Germinal center (tissue), 1 donor: ENCODE data around the gene RPS6KA2.

ENCODE experiments used
- DNase-seq: peaks from one replicate; pipeline ENCODE4 v3.0.0; 2012; ENCODE audit warnings: mixed read lengths, low spot score

RPS6KA2 gene

GRCh38 chr6:166422201-166422940, 204.7 kb downstream of the RPS6KA2 start:
- DNase-seq: no peak

- no peak for DNase-seq
Measured at GRCh38 chr6:166420351-166420750, 206.7 kb downstream of the RPS6KA2 start.

GRCh38 chr6:166419717-166420116, 207.3 kb downstream of the RPS6KA2 start:
- no peak for DNase-seq

GRCh38 chr6:166419286-166419685, 207.8 kb downstream of the RPS6KA2 start:
- no peak for DNase-seq

GRCh38 chr6:166418691-166419143, 208.3 kb downstream of the RPS6KA2 start:
- DNase-seq: no peak

GRCh38 chr6:166417285-166417691, 209.8 kb downstream of the RPS6KA2 start:
- no peak for DNase-seq

- no peak for DNase-seq
Measured at GRCh38 chr6:166415833-166416347, 211.2 kb downstream of the RPS6KA2 start.

GRCh38 chr6:166415306-166415705, 211.7 kb downstream of the RPS6KA2 start:
- DNase-seq: no peak

- DNase-seq: no peak
Measured at GRCh38 chr6:166413491-166413951, 213.5 kb downstream of the RPS6KA2 start.

- no peak for DNase-seq
Measured at GRCh38 chr6:166412911-166413384, 214.1 kb downstream of the RPS6KA2 start.

- DNase-seq: no peak
Measured at GRCh38 chr6:166412156-166412910, 214.7 kb downstream of the RPS6KA2 start.

- DNase-seq: no peak
Measured at GRCh38 chr6:166411721-166412151, 215.3 kb downstream of the RPS6KA2 start.

- no peak for DNase-seq
Measured at GRCh38 chr6:166411271-166411670, 215.8 kb downstream of the RPS6KA2 start.

- DNase-seq: peak; percentile 18
Measured at GRCh38 chr6:166410426-166410935, 216.6 kb downstream of the RPS6KA2 start.

- DNase-seq: no peak
Measured at GRCh38 chr6:166408936-166409755, 217.9 kb downstream of the RPS6KA2 start.

- no peak for DNase-seq
Measured at GRCh38 chr6:166406197-166406596, 220.9 kb downstream of the RPS6KA2 start.

- no peak for DNase-seq
Measured at GRCh38 chr6:166405386-166405785, 221.7 kb downstream of the RPS6KA2 start.

- no peak for DNase-seq
Measured at GRCh38 chr6:166402582-166403277, 224.3 kb downstream of the RPS6KA2 start.

GRCh38 chr6:166400649-166401250, 226.3 kb downstream of the RPS6KA2 start:
- peak; percentile 61 for DNase-seq

GRCh38 chr6:166400181-166400580, 226.9 kb downstream of the RPS6KA2 start:
- DNase-seq: no peak

GRCh38 chr6:166398348-166398747, 228.7 kb downstream of the RPS6KA2 start:
- no peak for DNase-seq
